Measurements from ENCODE around the gene CATSPERZ.

DNA sequence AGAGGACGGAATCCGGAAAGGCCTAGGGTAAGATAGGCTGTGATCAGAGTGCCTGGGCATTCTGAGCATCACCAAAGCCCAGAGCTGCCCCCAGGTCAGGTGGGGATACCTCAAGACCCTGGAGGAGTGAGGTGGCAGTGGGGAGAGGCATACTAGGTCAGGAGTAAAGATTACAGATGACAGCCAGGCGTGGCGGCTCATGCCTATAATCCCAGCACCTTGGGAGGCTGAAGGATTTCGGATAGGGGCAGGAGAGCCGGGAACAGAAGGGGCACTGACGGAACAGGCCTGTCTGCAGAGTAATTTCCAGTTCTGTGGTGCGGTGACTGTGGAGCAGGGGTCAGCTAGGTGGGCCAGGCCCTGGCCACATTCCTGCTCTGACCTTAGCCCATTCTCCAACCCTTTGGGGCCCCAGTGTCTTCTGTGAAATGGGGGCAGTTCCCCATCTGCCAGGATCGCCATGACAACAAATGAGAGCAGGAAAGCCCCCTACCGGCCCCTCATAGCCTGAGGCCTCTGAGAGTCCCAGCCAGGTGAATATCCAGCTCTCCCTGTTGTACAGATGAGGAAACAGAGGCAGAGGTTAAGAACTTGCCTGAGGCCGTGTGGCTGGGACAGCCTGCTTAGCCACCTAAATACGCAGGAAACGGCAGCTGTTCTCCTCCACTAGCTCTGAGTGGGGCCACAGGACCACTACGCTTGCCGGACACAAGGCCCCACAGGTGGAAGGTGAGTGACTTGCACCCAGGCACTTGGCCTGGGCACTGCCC lies 24.9 kb upstream of the CATSPERZ start:
- TF ChIP-seq, protein P1, sequence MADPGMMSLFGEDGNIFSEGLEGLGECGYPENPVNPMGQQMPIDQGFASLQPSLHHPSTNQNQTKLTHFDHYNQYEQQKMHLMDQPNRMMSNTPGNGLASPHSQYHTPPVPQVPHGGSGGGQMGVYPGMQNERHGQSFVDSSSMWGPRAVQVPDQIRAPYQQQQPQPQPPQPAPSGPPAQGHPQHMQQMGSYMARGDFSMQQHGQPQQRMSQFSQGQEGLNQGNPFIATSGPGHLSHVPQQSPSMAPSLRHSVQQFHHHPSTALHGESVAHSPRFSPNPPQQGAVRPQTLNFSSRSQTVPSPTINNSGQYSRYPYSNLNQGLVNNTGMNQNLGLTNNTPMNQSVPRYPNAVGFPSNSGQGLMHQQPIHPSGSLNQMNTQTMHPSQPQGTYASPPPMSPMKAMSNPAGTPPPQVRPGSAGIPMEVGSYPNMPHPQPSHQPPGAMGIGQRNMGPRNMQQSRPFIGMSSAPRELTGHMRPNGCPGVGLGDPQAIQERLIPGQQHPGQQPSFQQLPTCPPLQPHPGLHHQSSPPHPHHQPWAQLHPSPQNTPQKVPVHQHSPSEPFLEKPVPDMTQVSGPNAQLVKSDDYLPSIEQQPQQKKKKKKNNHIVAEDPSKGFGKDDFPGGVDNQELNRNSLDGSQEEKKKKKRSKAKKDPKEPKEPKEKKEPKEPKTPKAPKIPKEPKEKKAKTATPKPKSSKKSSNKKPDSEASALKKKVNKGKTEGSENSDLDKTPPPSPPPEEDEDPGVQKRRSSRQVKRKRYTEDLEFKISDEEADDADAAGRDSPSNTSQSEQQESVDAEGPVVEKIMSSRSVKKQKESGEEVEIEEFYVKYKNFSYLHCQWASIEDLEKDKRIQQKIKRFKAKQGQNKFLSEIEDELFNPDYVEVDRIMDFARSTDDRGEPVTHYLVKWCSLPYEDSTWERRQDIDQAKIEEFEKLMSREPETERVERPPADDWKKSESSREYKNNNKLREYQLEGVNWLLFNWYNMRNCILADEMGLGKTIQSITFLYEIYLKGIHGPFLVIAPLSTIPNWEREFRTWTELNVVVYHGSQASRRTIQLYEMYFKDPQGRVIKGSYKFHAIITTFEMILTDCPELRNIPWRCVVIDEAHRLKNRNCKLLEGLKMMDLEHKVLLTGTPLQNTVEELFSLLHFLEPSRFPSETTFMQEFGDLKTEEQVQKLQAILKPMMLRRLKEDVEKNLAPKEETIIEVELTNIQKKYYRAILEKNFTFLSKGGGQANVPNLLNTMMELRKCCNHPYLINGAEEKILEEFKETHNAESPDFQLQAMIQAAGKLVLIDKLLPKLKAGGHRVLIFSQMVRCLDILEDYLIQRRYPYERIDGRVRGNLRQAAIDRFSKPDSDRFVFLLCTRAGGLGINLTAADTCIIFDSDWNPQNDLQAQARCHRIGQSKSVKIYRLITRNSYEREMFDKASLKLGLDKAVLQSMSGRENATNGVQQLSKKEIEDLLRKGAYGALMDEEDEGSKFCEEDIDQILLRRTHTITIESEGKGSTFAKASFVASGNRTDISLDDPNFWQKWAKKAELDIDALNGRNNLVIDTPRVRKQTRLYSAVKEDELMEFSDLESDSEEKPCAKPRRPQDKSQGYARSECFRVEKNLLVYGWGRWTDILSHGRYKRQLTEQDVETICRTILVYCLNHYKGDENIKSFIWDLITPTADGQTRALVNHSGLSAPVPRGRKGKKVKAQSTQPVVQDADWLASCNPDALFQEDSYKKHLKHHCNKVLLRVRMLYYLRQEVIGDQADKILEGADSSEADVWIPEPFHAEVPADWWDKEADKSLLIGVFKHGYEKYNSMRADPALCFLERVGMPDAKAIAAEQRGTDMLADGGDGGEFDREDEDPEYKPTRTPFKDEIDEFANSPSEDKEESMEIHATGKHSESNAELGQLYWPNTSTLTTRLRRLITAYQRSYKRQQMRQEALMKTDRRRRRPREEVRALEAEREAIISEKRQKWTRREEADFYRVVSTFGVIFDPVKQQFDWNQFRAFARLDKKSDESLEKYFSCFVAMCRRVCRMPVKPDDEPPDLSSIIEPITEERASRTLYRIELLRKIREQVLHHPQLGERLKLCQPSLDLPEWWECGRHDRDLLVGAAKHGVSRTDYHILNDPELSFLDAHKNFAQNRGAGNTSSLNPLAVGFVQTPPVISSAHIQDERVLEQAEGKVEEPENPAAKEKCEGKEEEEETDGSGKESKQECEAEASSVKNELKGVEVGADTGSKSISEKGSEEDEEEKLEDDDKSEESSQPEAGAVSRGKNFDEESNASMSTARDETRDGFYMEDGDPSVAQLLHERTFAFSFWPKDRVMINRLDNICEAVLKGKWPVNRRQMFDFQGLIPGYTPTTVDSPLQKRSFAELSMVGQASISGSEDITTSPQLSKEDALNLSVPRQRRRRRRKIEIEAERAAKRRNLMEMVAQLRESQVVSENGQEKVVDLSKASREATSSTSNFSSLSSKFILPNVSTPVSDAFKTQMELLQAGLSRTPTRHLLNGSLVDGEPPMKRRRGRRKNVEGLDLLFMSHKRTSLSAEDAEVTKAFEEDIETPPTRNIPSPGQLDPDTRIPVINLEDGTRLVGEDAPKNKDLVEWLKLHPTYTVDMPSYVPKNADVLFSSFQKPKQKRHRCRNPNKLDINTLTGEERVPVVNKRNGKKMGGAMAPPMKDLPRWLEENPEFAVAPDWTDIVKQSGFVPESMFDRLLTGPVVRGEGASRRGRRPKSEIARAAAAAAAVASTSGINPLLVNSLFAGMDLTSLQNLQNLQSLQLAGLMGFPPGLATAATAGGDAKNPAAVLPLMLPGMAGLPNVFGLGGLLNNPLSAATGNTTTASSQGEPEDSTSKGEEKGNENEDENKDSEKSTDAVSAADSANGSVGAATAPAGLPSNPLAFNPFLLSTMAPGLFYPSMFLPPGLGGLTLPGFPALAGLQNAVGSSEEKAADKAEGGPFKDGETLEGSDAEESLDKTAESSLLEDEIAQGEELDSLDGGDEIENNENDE (IDR thresholded peaks at IDR 0.05; ENCODE audit: low read depth, low read length), result no peak
- TF ChIP-seq EZH2 (IDR thresholded peaks at IDR 0.05; ENCODE audit: borderline replicate concordance, low read depth, low read length), result no peak
